ENCODE data around the gene RPRD1B.

GRCh38 chr20:38113401-38114325 lies 80.1 kb downstream of the RPRD1B start:
- TF ChIP-seq CTCF (IDR thresholded peaks at IDR 0.05; ENCODE audit: low read depth, low read length) (peak; percentile 76), POLR2A (IDR thresholded peaks at IDR 0.05; ENCODE audit: extremely low read depth, insufficient read length) (no peak), MAX (IDR thresholded peaks at IDR 0.05; ENCODE audit: low read depth, low read length) (no peak)
